Panc1 (cell line): ENCODE results near the gene HBS1L. TPM values are rescaled to one million over a fixed set of nuclear protein-coding genes. Genes with fewer than 3 reads are reported as not detected.

Experiments used
- ATAC-seq: fragments of 200-7000 bp; cut with Tn5 transposase; 2 replicates; pipeline ENCODE4 v1.9.1; 2020; ENCODE audit warnings: mild to moderate bottlenecking, moderate library complexity
- BruUV-seq: library from RNA; stranded (reverse); fragments of 400-500 nt; replicated peaks from 2 replicates; lab custom pipeline; 2021; lab: Mats Ljungman, UMichigan
- CTCF ChIA-PET: fragments of 300-600 bp; sonication (Branson Sonifier 250); formaldehyde crosslinking; loops from one replicate; lab custom pipeline; 2022; ENCODE audit warnings: antibody characterized with exemption; lab: Charles Lee
- POLR2A ChIA-PET: fragments of 300-600 bp; sonication (Branson Sonifier 250); formaldehyde crosslinking; loops from one replicate; lab custom pipeline; 2022; ENCODE audit warnings: antibody characterized with exemption; lab: Charles Lee
- DNase-seq: peaks from one replicate; pipeline ENCODE4 v3.0.0-alpha.2; 2010; ENCODE audit warnings: low read depth, low spot score
- H3K27ac ChIP-seq: 2 replicates; pipeline ENCODE4 v1.5.1; 2011; ENCODE audit warnings: mild to moderate bottlenecking, low read length, inconsistent platforms
- H3K27me3 ChIP-seq: fragments of 200-500 bp; sonication (Bioruptor generic); 2 replicates; pipeline ENCODE4 v1.6.0; 2014; ENCODE audit warnings: low read length, inconsistent platforms; ENCODE audit not compliant: control insufficient read depth, insufficient read depth
- H3K36me3 ChIP-seq: fragments of 200-500 bp; sonication (Bioruptor generic); 2 replicates; pipeline ENCODE4 v1.5.1; 2014; ENCODE audit warnings: inconsistent platforms, mild to moderate bottlenecking, low read length, moderate library complexity; ENCODE audit not compliant: control insufficient read depth, insufficient read depth
- H3K4me1 ChIP-seq: 2 replicates; pipeline ENCODE4 v1.5.1; 2011; ENCODE audit warnings: inconsistent platforms, mild to moderate bottlenecking, low read length, moderate library complexity; ENCODE audit not compliant: control insufficient read depth, insufficient read depth
- H3K4me3 ChIP-seq, 2 experiments: 2 replicates each; pipeline ENCODE4 v1.5.1; 2011 to 2012; ENCODE audit warnings: low read depth in 2 of 2, low read length in 2 of 2, mild to moderate bottlenecking in 2 of 2, inconsistent platforms in 1 of 2, moderate library complexity in 1 of 2
- H3K9me3 ChIP-seq: fragments of 200-500 bp; sonication (Bioruptor generic); 2 replicates; pipeline ENCODE4 v1.5.1; 2014; ENCODE audit warnings: low read depth, mild to moderate bottlenecking, inconsistent platforms, low read length, moderate library complexity; ENCODE audit not compliant: control insufficient read depth, insufficient read depth
- POLR2AphosphoS5 ChIP-seq: IDR thresholded peaks from 2 replicates; pipeline ENCODE4 v1.6.1; 2012; ENCODE audit warnings: mild to moderate bottlenecking, low read depth, low read length, moderate library complexity
- SIN3A ChIP-seq: IDR thresholded peaks from 2 replicates; pipeline ENCODE4 v1.6.1; 2012; ENCODE audit warnings: low read depth, mild to moderate bottlenecking, low read length, moderate library complexity, borderline replicate concordance; ENCODE audit not compliant: insufficient read depth
- TCF7L2 ChIP-seq: IDR thresholded peaks from 2 replicates; pipeline ENCODE4 v1.6.1; 2011; ENCODE audit warnings: mild to moderate bottlenecking, low read depth, low read length, inconsistent platforms
- in situ Hi-C: cut with HindIII; loops from 2 replicates; pipeline ENCODE4 v1.10.0; 2016; ENCODE audit warnings: low sequenced_read_pairs, low pct_unique_long_range_greater_than_20kb
- intact Hi-C: fragments of 100-400 bp; cut with micrococcal nuclease; formaldehyde crosslinking; loops from one replicate; pipeline ENCODE4 v1.10.0; 2022; ENCODE audit not compliant: unreplicated experiment
- total RNA-seq: library from RNA; stranded (reverse); gene quantifications from one replicate; pipeline ENCODE4 v1.2.1, GENCODE V29; 2021; ENCODE audit not compliant: unreplicated experiment
- TF ChIP-seq, protein P1 (sequence below), 2 experiments: IDR thresholded peaks; 2 replicates each; pipeline ENCODE4 v1.6.1; 2011 to 2012; ENCODE audit warnings: low read depth in 2 of 2, control low read depth in 1 of 2, low read length in 1 of 2, mild to moderate bottlenecking in 1 of 2, moderate library complexity in 1 of 2; ENCODE audit not compliant: insufficient read depth in 1 of 2
- TF ChIP-seq, protein P2 (sequence below): fragments of 450-650 bp; IDR thresholded peaks from 2 replicates; pipeline ENCODE4 v1.5.1; 2017; ENCODE audit warnings: mild to moderate bottlenecking

The HBS1L gene
- total RNA-seq, 1 experiment from 2014 or later: 79.2 TPM

DNA sequence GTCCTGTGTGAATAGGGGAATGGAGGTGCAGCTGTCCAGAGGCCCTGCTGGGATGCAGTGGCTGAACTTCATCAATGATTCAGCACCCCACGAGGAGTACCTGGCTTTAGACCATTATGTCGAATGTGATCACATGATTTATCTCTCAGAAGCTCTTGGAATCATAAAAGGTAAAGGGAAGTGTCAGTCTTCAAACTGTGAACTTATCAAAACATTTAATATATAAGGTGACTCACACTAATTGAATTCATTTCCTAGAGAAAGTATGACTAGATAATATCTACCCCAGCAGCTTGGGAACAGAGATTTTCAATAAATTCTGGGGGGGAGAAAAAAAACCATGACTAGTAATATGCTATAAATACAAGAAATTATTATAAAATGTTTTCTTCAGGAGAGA lies 134.2 kb downstream of the HBS1L start:
- TF ChIP-seq, protein P1, sequence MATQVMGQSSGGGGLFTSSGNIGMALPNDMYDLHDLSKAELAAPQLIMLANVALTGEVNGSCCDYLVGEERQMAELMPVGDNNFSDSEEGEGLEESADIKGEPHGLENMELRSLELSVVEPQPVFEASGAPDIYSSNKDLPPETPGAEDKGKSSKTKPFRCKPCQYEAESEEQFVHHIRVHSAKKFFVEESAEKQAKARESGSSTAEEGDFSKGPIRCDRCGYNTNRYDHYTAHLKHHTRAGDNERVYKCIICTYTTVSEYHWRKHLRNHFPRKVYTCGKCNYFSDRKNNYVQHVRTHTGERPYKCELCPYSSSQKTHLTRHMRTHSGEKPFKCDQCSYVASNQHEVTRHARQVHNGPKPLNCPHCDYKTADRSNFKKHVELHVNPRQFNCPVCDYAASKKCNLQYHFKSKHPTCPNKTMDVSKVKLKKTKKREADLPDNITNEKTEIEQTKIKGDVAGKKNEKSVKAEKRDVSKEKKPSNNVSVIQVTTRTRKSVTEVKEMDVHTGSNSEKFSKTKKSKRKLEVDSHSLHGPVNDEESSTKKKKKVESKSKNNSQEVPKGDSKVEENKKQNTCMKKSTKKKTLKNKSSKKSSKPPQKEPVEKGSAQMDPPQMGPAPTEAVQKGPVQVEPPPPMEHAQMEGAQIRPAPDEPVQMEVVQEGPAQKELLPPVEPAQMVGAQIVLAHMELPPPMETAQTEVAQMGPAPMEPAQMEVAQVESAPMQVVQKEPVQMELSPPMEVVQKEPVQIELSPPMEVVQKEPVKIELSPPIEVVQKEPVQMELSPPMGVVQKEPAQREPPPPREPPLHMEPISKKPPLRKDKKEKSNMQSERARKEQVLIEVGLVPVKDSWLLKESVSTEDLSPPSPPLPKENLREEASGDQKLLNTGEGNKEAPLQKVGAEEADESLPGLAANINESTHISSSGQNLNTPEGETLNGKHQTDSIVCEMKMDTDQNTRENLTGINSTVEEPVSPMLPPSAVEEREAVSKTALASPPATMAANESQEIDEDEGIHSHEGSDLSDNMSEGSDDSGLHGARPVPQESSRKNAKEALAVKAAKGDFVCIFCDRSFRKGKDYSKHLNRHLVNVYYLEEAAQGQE (IDR thresholded peaks at IDR 0.05; ENCODE audit: insufficient read depth in 1 of 2, low read depth in 2 of 2, low read length in 1 of 2): no peak
- TF ChIP-seq POLR2AphosphoS5 (no peak), TCF7L2 (no peak), SIN3A (no peak)
- TF ChIP-seq, protein P2, sequence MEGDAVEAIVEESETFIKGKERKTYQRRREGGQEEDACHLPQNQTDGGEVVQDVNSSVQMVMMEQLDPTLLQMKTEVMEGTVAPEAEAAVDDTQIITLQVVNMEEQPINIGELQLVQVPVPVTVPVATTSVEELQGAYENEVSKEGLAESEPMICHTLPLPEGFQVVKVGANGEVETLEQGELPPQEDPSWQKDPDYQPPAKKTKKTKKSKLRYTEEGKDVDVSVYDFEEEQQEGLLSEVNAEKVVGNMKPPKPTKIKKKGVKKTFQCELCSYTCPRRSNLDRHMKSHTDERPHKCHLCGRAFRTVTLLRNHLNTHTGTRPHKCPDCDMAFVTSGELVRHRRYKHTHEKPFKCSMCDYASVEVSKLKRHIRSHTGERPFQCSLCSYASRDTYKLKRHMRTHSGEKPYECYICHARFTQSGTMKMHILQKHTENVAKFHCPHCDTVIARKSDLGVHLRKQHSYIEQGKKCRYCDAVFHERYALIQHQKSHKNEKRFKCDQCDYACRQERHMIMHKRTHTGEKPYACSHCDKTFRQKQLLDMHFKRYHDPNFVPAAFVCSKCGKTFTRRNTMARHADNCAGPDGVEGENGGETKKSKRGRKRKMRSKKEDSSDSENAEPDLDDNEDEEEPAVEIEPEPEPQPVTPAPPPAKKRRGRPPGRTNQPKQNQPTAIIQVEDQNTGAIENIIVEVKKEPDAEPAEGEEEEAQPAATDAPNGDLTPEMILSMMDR: no peak
- Histone ChIP-seq H3K4me3 (no peak overlapping the region), H3K9me3 (no peaks in the 10 kb centered on the region), H3K4me1 (no peaks in the 10 kb centered on the region), H3K27ac (no peak overlapping the region), H3K27me3 (no peaks in the 10 kb centered on the region), H3K36me3 (no peaks in the 10 kb centered on the region)
- no peak for DNase-seq
- no TSS peak for BruUV-seq
- CTCF ChIA-PET: no interaction called here
- intact Hi-C loops (no loop called here), in situ Hi-C loops (no loop called here)
- POLR2A ChIA-PET: no interaction called here
- no peak for ATAC-seq

DNA sequence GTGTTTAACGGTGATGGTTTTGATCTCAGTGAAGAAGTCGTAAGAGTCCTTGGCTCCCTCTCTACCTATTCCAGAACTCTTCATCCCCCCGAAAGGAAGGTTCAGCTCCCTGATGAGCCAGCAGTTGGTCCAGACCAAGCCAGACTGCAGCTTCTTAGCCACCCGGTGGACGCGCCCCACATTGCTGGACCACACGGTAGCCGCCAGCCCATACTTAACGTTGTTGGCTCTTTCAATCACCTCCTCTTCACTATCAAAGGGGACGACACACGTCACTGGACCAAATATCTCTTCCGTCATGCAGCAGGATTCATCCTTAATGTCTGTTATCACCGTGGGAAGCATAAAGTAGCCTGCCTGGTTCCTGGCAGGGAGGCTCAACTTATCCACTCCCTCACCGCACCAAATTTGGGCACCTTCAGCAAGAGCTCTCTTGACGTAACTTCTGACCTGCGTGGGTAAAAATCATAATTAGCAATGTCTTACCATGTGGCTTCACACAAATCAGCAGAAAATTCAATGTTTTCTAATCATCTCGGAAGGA lies 136.1 kb downstream of the HBS1L start:
- H3K36me3 ChIP-seq: no peaks in the 10 kb centered on the region
- TF ChIP-seq POLR2AphosphoS5: no peak
- DNase-seq: no peak
- H3K9me3 ChIP-seq: no peaks in the 10 kb centered on the region
- no peaks in the 10 kb centered on the region for H3K27me3 ChIP-seq
- H3K4me3 ChIP-seq: no peak overlapping the region
- no peaks in the 10 kb centered on the region for H3K4me1 ChIP-seq
- ChIA-PET POLR2A (interaction anchor here (0.6 kb wide), 1 partner anchor 44 kb away, joined by 3 read pairs; no protein-coding TSS in a partner anchor), CTCF (interaction anchor here (0.6 kb wide), 1 partner anchor 996 kb away, joined by 3 read pairs; no protein-coding TSS in a partner anchor)
- no TSS peak for BruUV-seq
- intact Hi-C loops: no loop called here
- in situ Hi-C loops: no loop called here
- no peak overlapping the region for H3K27ac ChIP-seq
- no peak for ATAC-seq

DNA sequence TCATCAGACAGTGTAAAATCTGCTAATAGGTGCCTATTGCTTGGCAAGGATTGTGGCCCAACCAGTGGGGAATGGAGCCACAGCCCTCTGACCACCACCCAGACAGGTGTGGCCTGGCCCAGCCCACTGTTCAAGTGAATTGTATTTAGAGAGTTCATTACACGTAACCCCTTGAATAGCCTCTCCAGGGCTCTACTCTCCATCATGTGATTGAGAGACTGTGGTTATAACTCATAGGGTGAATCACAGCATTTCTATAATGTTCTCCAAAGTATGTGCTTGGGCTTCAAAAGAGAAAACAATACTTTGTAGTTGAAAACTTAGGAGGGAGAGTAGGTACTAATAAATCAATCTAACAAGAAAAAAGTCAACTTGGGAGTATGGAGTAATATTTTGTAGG lies 143.1 kb downstream of the HBS1L start:
- peaks cover 13% of the 10 kb centered on the region for H3K4me1 ChIP-seq
- ChIA-PET CTCF (no interaction called here), POLR2A (no interaction called here)
- ATAC-seq (no peak), DNase-seq (no peak)
- in situ Hi-C loops: no loop called here
- H3K9me3 ChIP-seq: no peaks in the 10 kb centered on the region
- H3K4me3 ChIP-seq: no peak overlapping the region
- no peak overlapping the region for H3K27ac ChIP-seq
- intact Hi-C loops: no loop called here
- TF ChIP-seq POLR2AphosphoS5 (no peak), SIN3A (no peak), TCF7L2 (no peak)
- TF ChIP-seq, protein P1 (IDR thresholded peaks at IDR 0.05; ENCODE audit: insufficient read depth in 1 of 2, low read depth in 2 of 2, low read length in 1 of 2): no peak
- TF ChIP-seq, protein P2: no peak
- H3K36me3 ChIP-seq: no peaks in the 10 kb centered on the region
- no peaks in the 10 kb centered on the region for H3K27me3 ChIP-seq
- BruUV-seq: no TSS peak
